Activated T-cell treated with anti-CD3 and anti-CD28 coated beads for 48 hours (primary cell): ENCODE measurements around the gene SDF4.

Source experiments
- DNase-seq: peaks from one replicate; pipeline ENCODE4 v3.0.0-alpha.2; 2020; ENCODE audit warnings: low read depth

SDF4 gene, protein sequence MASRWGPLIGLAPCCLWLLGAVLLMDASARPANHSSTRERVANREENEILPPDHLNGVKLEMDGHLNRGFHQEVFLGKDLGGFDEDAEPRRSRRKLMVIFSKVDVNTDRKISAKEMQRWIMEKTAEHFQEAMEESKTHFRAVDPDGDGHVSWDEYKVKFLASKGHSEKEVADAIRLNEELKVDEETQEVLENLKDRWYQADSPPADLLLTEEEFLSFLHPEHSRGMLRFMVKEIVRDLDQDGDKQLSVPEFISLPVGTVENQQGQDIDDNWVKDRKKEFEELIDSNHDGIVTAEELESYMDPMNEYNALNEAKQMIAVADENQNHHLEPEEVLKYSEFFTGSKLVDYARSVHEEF

GRCh38 chr1:1231400-1232207, at the start of gene SDF4:
Gene SDF4, minus strand, starts transcription at chr1:1232001. Its CDS starts 3,229 bp downstream, at chr1:1228772.
- DNase-seq: peak; percentile 97

DNA sequence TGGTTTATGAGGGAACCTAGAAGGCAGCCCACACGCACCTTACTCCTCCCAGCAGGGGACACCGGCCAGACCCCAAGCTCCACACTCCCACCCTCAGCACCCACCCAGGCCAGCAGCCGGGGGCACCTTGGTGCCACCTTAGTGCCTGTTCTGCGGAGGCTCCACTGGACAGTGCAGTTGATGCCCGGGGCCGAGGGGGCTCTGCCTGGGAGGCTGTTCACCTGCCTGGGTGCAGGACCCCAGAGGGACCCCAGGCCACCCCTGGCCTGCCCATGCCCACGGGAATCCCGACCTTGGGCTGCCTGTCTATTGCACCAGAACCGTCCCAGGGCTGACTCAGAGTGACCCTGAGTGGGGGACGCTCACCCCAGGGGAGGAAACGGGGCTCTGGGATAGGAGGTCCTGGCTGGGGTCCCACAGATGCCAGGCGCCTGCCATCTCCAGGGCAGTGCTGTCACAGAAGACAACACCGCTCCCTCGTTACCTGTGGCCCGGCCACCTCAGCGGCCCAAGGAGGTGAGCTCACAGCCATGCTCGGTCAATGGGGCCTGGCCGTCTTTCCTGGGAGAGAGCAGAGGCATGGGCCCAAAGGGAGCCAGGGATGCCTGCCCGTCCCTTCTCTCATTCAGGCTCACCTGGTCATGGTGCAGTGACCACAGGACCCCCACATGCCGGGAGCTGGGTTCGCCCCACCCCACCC, 49.1 kb upstream of the SDF4 start:
- no peak for DNase-seq

DNA sequence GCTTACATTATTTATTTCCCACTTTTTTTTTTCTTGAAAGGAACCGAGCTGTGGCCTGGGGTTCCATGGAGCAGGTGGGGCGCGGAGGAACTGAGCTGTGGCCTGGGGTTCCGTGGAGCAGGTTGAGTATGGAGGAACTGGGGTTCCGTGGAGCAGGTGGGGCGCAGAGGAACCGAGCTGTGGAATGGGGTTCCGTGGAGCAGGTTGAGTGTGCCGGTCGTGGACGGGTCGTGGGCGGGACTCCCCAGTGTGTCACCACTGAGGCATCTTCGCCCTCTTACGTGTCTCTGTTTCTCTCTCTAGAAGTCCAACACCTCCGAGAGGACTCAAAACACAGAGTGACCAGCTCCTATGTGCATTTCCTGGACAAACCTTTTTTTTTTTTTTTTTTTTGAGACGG, 47.2 kb upstream of the SDF4 start:
- DNase-seq: no peak

DNA sequence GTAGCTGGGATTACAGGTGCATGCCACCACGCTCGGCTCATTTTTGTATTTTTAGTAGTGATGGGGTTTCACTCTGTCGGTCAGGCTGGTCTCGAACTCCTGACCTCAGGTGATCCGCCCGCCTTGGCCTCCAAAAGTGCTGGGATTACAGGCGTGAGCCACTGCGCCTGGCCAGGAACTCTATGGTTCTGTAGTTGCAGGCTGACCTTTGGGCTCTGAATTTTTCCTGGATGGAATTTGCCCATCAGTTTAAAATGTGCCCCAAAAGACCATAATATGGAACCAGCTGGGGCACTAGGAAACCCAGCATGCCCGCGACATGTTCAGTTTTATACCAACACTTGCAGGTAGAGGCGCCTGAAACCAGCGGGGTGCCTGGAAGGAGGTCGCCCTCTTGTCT, 46.8 kb upstream of the SDF4 start:
- DNase-seq: no peak

DNA sequence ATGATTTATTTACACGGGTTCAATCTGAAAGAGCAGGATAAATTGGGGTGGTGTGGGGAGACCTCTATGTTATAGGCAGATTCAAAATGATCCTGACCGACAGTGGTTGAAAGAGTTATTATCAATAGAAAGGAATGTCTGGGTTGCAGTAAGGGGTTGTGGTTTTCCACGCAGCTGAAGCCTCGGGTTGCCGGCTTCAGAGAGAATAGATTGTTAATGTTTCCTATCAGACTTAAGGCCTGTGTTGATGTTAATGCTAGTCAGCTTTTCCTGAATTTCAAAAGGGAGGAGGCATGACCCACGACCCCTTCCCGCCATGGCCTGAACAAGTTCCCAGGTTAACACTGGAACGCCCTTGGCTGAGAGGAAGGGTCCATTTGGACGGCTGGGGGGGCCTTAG, 44.0 kb upstream of the SDF4 start:
- no peak for DNase-seq

GRCh38 chr1:1274931-1275431, 43.2 kb upstream of the SDF4 start:
- no peak for DNase-seq

- DNase-seq: no peak
Observed at GRCh38 chr1:1274299-1274930, 42.6 kb upstream of the SDF4 start.

DNA sequence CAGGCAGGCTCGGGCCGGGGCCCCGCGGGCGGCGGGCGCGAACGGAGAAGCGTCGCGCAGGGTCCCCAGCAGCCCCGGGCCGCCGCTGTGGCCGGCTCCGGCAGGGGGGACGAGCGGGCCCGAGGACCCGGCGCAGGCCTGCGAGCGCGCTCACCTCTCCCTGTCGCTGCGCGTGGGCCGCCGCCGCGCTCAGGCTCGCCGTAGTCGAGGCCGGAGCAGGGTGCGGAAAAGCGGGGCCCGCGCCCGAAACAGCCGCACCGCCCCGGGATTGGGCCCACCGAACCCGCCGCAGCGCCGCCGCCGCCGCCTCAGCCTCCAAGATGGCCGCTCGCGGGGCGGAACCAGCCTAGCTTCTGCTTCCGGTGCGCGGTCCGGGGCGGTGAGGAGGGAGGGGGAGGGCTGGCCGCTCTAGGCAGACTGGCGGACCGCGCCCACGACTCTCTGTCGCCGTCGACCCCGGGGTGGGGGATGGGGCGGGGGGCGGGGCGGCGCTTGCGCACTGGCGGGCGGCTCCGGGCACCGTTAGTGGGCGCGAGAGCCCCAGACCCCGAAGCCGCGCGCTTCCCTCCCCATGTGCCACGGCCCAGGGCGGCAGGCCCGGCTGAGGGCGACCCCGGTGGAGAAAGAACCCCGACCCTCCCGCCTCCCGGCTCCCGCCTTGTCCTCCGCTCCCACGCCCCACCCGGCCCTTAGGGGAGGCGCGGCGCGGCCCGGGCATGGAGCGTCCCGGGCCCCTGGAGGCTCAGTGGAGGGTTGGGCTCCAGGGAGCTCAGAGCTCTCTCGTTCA, 41.9 kb upstream of the SDF4 start, which contains the start of gene UBE2J2:
Gene UBE2J2 (minus strand): TSS at position 343 of the 787 bp plus-strand sequence. CDS start 5,862 bp downstream, outside the sequence.
- peak; percentile 94 for DNase-seq

DNA sequence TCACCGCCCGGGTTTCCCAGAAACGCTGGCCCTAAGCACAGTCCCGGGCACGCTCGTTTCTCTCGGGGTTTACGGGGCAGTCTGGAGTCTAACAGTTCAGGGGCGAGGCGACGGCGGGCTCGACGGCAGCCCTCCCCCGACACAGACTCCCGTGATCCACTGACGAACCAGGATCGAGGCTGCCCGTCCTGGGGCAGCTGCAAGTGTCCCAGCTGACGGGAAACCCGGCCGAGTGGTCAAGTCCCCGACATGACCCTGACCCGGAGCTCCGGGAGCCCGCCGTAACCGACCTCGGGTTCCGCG, 41.4 kb upstream of the SDF4 start:
- DNase-seq: no peak

- no peak for DNase-seq
Observed at GRCh38 chr1:1272341-1273208, 40.8 kb upstream of the SDF4 start.

DNA sequence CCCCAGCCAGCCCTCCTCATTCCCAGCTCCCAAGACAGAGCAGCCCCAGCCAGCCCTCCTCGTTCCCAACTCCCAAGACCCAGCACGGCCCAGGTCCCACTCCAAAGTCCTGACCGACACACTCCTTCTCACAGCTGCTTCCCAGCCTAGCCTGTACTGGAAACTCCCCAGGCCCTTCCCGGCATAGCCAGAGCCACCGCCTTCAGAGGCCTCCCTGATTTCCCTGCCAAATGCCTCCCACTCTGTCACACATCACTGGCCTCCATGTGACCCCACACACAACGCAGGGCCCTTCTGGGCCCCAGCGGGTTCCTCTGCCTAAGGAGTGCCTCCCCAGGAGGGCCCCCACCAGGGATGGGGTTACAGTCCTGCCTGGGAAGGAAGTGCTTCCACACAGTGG, 39.0 kb upstream of the SDF4 start:
- no peak for DNase-seq

DNA sequence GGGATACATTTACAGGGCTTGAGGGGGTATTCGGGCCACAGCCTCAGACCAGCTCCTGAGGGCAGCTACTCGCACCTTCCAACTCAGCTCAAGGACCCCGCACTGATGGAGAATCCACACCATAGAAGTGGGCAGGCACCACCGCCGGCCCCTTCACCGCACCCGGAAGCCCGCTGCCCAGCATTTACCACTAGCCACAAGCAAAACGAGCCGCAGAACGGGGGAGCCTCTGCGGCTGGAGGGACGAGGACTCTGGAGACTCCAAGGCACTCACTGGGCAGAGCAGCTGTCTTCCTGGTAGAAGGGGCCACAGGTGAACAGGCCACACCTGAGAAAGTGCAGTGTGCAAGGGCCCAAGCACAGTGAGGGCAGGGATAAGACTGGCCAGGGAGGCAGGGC, 36.5 kb upstream of the SDF4 start:
- no peak for DNase-seq

GRCh38 chr1:1267488-1268283, 35.9 kb upstream of the SDF4 start:
- no peak for DNase-seq

DNA sequence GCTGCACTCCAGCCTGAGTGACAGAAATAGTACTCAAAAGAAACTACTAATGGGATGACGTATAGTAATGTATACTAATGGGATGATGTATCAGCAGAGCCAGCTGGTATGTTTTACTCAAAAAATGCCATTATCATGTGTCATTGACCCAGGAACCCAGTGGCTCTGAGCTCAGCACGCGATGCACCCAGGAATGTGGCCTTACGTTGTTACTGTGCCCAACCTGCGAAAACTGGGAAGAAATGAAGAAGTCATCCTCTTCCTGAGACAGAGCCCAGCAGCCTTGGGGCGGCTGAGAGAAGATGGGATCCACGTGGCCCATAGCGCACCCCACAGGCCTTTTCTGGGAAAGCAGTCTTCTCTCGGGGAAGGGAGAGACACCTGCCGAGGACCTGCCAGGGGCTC, 33.1 kb upstream of the SDF4 start:
- no peak for DNase-seq

DNA sequence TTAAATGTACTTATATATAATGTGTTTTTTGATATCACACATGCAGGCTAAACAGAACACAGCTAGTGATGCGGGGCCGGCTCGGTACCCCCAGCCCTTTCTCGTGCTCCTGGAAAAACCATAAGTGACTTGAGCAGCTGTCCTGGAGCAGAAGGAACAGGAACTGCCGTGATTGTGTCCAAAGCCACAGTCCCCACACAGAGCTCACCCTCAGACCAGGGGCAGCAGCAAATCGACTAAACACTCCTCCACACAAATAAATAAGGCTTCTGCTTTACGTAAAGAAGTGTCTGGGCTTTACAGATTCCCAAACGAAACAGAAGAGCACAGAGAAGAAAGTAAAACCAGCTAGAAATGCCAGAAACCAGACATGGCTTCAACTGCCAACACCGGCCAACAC, 32.2 kb upstream of the SDF4 start:
- no peak for DNase-seq

DNA sequence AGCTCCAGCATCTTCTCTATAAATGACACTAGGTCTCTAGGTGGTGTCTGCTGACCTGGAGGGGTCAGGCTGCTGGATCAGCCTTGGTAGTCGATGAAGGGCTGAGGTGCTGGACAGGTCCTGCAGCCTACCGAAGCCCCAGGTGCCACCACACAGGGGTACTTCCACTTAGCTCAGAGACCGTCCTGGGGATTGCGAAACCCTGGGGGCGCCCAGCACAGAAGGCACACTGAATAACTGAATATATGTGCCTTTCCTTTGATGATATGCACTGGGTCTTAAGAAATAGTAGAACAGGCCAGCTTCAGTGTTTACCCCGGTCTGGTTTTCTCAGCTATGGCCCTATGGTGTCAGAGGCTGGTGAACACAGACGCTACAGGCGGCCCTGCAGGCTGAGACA, 31.0 kb upstream of the SDF4 start:
- DNase-seq: no peak

GRCh38 chr1:1262071-1262470, 30.3 kb upstream of the SDF4 start:
- DNase-seq: no peak

DNA sequence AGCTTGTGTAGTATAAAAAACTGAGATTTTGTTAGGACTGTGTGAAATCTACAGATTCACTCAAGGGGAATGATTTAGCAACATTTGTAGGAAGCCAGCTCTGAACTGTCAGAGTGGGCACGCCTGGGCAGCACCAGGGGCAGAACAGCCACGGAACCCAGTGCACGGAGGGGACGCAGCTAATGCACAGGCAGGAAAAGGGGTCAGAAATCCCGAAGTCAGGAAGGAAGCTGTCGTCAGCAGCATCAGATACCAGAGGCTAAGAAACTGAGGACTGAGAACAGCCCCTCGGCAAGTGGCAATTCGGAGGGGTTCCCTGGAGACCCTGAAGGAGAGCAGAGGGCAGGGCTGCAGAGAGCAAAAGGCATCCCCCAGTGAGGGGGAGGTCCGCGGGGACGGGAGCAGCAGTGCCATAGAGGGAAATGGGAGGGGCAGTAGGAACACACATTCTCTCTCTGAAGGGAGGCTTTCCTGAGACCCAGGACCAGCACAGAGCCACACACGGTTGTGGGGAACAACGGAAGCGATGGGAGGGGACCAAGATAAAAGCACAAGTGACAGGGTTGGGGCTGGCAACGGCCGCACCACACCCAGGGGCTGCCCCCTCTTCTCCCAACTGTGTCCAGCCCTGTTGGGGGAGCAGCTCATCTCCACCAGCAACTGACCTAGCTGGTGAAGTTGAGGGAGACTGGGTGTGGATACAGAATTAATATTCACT, 29.2 kb upstream of the SDF4 start:
- DNase-seq: no peak
